GM11168 (cell line): Measurements from ENCODE around the gene CA5A.

ENCODE experiments used
- in situ Hi-C: fragments of 300-500 bp; cut with MboI; formaldehyde crosslinking; loops from one replicate; pipeline ENCODE4 v1.12.0; 2022; ENCODE audit warnings: low sequenced_read_pairs; ENCODE audit not compliant: unreplicated experiment

Gene CA5A

GRCh38 chr16:87843678-87844105 lies 92.6 kb downstream of the CA5A start:
- in situ Hi-C loops, result no loop called here

DNA sequence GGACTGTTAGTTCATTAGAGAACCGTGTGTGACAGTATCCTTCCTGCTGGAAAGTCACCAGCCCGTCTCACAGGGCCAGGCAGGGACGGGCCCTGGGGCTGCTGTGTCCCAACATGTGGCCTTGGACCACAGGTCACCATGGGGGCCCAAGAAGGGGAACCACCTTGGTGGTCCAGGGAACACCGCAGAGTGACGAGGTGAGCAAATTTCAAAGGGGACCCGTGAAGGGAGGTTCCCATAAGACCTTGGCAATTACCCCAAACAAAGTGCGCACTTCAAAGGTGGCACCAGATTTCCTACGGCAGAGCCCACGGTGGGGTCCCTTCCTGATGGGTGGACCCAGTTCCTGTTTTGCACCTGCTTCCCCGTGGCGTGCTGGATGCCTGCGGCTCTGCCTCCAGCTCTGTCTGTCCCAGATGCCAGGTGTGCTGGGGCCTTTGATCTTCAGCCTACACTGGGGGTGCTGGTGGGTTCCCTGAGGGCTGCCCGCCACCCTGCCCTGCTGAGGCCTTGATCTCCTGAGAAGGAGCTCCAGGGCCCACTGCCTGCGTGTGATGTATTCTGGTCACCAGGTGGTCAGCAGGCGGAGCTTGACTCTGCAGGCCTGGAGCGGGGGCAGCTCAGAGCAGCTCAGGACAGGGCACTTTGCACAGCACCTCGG lies 94.0 kb downstream of the CA5A start:
- in situ Hi-C loops, result no loop called here

DNA sequence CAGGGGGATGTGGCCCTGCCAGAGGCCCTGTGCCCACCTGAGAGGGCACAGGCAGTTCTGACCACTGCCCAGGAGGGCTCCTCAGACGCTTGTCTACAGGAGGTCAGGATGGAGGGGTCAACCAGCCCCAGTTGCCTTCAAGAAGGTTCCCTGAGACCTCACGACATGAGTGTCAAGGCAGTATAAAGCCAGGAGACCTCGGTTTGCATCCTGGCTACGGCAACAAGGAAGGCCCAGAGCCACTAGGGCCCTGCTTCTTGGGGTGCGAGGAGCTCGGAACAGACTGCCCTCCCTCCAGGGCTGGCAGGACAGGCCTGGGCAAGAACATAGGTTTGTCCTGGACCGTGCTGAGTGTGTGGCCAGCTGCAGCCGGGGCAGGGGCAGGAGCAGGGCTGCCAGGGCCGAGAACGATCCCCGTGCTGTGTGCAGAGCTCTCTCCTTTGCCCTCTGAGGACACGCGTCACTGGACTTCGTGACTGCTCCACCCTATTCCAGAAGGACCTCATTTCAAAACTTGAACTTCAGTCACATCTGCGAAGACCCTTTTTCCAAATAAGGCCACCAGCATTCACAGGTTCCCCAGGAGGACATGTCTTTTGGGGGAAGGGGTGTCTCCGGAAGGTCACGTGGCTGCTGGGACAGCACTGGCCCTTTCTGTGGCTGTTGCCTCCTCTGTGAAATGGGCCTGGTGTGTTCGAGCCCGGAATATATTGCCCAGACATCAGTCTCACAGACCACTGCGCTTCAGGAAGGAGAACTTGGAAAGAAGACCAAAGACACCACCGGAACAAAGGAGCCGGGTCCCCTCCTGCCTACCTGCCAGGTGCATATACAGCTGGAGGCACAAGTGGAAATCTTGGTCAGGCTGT lies 94.8 kb downstream of the CA5A start:
- in situ Hi-C loops, result no loop called here

DNA sequence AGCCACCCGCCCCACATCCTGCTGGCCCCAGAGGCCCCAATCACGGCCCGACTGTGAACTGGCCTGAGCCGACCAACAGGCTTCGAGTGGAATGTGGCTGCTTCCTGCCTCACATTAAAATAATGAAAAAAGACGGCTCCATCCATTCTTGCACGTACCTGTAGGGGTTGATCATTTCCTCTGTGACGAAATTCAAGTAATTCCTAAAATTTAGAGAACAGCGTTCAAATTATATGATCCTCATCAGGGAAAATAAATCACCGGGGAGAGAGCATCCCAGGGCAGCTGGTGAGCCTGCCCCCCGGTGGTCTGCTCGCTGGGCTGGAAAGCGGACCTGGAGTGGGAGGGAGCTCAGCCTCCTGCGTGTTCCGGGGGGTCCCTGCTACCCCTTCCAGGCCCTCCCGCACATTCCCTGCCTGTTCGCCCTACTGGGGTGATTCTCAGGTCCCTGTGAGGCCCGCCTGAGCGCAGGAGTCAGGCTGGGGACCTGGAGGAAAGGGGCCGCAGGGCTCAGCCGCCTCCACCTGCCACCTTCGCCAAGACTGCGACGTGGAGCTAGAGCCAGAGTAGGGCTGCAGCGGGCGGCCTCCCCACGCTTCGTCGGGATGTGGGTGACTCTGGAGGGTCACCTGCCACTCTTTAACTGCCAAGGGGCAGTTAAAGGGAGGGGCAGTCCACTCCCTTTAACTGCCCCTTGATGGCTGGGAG lies 95.9 kb downstream of the CA5A start:
- in situ Hi-C loops, result no loop called here

GRCh38 chr16:87839542-87840270 lies 96.6 kb downstream of the CA5A start:
- in situ Hi-C loops, result no loop called here

GRCh38 chr16:87838643-87839541 lies 97.4 kb downstream of the CA5A start:
- in situ Hi-C loops, result no loop called here
